Measurements from ENCODE around the gene OLFM3.

OLFM3 gene

DNA sequence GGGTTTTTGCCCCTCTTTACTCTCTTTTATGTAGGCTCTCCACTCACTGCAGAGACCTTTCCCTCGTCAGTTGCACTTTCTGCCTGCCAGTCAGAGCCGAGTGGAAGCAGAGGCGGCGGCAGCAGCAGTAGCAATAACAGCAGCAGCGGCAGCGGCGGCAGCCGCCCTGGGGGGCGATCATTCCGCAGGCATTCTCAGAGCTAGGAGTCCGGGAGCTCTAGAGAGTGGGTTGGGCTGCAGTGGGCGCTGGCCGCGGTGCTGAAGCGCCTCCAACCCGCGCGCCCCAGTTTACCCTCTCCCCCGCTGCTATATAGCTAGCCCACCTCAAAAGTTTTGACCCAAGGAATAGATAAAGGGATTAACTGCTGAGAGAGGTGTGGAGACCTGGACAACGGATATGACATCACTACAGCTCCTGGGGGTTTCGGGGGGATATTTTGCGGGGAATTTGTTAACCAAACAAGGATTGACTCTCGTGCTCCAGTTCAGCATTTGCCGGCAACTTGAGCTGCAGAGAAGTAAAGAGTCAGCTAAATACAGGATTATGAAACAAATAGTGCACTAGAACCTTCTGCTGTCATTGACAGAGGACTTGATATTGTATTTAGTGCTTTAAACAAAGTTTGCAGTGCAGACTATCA is at the start of gene OLFM3:
Gene OLFM3 (minus strand): TSS at position 102 of the 641 bp plus-strand sequence.
- no peak for DNase-seq (ENCODE audit: low read depth in 1 of 2, low spot score in 1 of 2)

DNA sequence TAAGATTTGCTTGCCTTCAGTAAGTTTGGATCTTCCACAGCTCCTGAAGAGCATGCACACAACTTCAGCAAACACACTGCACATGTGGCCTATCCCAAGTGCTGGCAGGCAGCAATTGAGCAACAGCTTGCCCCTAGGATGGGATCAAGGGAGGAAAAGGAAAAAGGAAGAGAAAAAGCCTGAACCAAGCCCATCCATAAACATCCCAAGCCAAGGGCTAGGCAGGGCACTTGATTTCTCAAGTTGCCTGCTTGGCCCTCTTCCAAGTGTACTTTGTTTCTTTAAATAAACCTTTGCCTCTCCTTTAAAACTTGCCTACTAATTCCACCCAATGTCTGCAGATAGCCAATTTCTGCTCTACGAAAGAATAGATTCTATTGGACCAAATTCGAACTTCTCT is 49.0 kb upstream of the OLFM3 start:
- no peak for DNase-seq (ENCODE audit: low read depth in 1 of 2, low spot score in 1 of 2)

GRCh38 chr1:102032534-102032933 is 35.8 kb upstream of the OLFM3 start:
- no peak for DNase-seq (ENCODE audit: low read depth in 1 of 2, low spot score in 1 of 2)

- no peak for DNase-seq (ENCODE audit: low read depth in 1 of 2, low spot score in 1 of 2)
Measured at GRCh38 chr1:102019530-102019929, 22.8 kb upstream of the OLFM3 start.

- no peak for DNase-seq (ENCODE audit: low read depth in 1 of 2, low spot score in 1 of 2)
Measured at GRCh38 chr1:102015728-102016127, 19.0 kb upstream of the OLFM3 start.

DNA sequence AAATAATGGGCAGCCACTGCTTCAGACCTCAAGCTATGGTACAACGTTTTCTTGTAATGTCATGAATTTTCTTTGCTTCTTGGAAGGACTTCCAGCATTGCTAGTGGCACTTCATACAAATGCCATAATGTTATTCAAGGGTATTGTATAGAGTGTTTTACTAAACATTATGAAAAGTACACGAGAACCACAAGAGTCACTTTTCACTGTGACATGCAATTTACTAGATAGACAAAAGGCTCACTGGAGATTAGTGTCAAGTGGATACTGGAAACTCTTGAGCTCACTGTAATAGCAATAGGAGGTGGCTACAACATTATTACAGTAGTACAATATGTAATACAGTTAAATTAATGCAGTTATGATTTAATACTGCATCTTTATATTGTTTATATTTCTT is 5.3 kb upstream of the OLFM3 start:
- DNase-seq (ENCODE audit: low read depth in 1 of 2, low spot score in 1 of 2) = no peak

- DNase-seq (ENCODE audit: low read depth in 1 of 2, low spot score in 1 of 2) = no peak
Measured at GRCh38 chr1:101995984-101996745, 561 bp downstream of the OLFM3 start.

DNA sequence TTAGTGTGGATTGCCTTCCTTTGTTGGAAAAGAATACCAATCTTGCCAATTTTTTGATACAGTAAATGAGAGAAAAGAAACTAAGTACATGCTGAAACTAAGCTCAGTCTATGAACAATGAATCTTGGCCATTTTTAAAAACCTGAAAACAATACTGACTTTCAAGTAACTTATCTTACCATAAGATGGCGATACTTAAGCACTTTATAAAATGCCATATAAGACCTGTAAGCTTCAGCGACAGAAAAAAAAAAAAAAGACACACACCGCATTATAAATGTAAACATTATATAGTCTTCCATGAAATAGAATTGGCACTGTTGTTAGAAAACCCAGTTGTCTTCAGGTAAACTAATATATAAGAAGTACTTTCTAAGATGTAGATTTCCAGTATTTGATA is 3.0 kb downstream of the OLFM3 start:
- DNase-seq (ENCODE audit: low read depth in 1 of 2, low spot score in 1 of 2) = no peak

DNA sequence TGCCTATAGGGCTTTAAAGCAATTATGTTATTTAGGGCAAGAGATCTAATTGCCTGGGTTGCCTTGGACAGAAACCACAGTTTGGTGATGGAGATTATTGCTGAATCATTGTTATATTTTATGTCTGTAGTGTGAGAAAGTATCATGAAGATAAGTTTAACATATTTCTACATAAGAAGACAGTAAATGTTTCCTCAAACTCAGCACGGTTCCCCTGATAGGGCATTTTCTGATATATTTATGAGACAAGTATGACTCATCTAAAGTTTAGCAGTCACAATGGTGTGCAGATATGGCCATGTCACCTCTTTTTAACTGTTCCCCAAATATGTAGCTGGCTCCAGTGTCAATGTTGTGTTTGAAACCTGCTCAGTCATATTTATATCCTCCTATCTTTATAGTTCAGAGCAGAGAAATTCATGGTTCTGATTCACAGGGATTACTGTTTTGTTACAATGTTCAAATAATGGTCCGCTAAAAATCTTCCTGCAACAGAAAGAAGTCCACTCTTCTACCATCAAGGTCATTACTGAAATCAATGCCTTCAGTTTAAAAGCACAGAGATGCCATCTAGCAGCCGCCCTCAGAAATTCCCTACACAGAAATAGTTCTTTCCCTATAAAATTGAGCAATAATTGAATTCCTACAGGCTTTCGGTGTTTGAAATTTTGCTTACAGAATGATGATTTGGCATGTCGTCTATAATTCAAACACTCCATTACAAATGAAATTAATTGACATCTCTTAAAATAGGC is 3.7 kb downstream of the OLFM3 start:
- DNase-seq (ENCODE audit: low read depth in 1 of 2, low spot score in 1 of 2) = no peak

DNA sequence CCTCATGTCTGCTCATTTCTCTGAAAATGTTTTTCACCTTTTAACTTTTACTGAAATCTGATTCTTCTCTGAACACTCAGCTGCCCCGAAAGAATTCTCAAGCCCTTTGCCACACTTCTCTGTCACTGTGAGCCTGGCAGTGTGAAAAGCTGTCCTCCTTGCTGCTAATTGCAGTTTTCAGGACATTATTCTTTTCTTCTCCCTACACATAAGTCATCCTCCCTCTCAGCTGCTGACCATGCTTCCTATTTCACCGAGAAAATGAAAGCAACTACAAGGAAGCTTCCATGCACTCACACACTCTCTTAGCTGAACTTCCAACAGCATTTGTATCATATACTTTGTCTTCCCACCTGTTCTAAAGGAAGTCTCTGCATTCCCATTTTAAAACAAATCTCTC is 15.8 kb downstream of the OLFM3 start:
- no peak for DNase-seq (ENCODE audit: low read depth in 1 of 2, low spot score in 1 of 2)

DNA sequence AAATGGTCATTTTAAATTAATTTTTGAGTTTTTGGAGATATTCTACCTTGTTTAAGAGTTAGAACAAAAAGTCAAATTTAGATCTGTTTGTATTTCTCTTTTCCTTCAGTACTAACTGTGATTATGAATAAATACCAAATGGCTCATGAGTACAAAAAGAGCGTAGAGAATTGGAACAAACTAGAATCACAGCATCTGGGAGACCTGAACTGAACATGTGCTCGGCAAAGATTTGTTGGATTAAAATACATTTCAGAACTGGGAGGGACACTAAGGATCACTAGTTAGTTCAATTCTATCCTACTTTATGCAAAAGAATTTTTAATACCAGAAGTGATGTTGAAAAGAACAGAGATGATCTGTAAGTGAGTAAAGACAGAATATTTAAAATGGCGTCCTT is 19.5 kb downstream of the OLFM3 start:
- DNase-seq (ENCODE audit: low read depth in 1 of 2, low spot score in 1 of 2) = no peak

- DNase-seq (ENCODE audit: low read depth in 1 of 2, low spot score in 1 of 2) = no peak
Measured at GRCh38 chr1:101976161-101976560, 20.6 kb downstream of the OLFM3 start.

DNA sequence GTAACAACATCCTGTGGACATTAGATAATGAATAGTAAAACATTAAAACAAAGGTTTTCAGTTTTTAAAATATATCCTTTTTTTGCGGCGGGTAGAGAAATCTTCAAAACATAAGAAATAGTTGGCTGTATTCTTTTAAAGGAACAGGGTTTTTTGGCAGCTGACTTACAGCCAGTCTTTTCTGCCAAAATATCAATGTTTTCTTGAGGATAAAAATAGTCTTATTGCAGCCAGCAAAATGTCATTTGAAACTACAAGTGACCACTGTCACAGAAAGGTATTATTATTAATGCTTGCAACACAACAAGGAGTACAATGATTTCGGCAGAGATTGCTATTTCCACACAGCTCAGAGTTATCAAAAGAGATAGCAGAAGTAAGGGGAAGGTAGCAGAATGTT is 21.4 kb downstream of the OLFM3 start:
- DNase-seq (ENCODE audit: low read depth in 1 of 2, low spot score in 1 of 2) = no peak

DNA sequence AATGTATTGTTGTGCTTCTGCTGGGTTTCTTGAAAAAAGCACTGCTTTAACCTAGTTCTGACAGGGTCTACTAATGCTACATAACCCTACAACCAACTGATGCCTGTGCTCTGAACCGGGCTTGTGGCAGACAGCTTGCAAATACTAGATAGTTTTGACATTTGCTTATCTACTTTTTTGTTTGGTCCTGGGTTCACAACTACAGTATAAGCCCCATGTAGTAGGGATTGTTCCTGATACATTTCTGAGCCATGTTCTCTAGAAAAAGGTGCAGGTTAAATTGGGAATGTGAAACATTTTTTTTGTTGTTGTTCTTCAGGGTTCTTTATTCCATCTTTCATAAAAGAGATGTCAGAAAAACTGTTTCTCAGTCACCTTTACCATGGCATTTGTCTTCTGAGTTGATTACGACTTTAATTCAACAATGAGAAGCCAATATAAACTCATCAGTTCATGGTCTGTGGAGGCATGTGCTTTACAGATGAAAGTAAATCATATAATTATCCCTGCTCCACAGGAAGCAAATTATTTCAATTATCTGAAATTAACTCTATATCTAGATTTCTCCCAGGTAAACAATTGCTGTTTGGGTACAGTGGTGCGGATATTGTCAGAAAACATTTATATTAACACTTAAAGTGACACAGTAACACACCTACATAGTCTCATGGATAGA is 22.0 kb downstream of the OLFM3 start:
- no peak for DNase-seq (ENCODE audit: low read depth in 1 of 2, low spot score in 1 of 2)

DNA sequence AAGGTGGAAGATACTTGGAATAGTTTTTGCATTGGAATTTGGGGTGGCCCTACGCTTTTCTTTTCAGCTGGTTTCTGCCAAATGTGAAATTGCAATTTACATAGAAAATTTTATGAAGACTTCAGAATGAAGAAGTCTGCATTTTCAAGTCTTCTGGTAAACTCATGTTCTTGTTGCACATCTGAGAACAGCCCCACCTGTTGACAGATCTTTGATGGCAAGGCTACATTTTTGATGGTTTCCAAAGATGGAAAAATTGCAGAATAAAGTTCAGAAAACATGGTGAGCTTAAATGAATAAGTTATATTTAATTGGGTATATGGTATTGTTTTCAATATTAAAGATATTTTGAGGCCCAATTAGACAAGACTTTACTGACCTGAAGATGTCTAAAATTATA is 25.4 kb downstream of the OLFM3 start:
- no peak for DNase-seq (ENCODE audit: low read depth in 1 of 2, low spot score in 1 of 2)

GRCh38 chr1:101967871-101968270 is 28.9 kb downstream of the OLFM3 start:
- DNase-seq (ENCODE audit: low read depth in 1 of 2, low spot score in 1 of 2) = no peak

DNA sequence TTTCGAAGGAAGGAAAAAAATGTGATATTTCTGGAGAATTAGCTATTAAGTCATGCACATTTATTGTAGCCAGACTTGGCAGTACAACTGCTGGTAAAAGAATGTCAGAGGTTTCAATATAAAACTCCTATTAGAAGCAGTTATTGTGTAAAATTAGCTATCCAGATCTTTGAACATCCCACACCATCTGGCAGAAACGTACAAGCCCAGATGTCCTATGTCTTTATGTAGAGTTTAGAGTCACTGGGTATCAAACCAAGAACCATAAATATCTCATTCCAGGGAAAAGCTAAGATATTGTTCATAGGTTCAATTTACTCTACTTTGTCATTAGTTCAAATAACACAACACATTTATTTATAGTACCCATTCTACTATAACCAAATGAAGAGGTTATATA is 31.4 kb downstream of the OLFM3 start:
- DNase-seq (ENCODE audit: low read depth in 1 of 2, low spot score in 1 of 2) = no peak

- no peak for DNase-seq (ENCODE audit: low read depth in 1 of 2, low spot score in 1 of 2)
Measured at GRCh38 chr1:101964708-101965107, 32.0 kb downstream of the OLFM3 start.

- DNase-seq (ENCODE audit: low read depth in 1 of 2, low spot score in 1 of 2) = no peak
Measured at GRCh38 chr1:101960142-101960541, 36.6 kb downstream of the OLFM3 start.

DNA sequence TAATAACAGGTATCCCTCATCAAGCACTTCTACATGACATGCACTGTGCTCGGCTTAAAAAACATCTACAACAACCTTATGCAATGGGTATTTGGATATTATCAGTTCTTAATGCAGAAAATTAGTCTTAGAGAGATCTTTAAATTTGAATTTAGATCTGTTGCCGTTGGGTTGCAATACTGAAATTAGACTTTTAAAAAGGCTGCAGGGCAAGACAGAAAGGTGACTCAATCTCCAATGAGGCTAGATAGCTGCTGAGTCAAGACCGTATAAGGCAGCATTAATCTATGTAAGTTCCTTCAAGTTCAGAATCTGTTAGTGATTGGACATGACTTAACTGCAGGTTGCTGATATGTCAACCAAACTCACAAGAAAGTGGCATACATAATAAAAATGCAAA is 37.3 kb downstream of the OLFM3 start:
- no peak for DNase-seq (ENCODE audit: low read depth in 1 of 2, low spot score in 1 of 2)

GRCh38 chr1:101957771-101958170 is 39.0 kb downstream of the OLFM3 start:
- DNase-seq (ENCODE audit: low read depth in 1 of 2, low spot score in 1 of 2) = no peak

- no peak for DNase-seq (ENCODE audit: low read depth in 1 of 2, low spot score in 1 of 2)
Measured at GRCh38 chr1:101953623-101954022, 43.1 kb downstream of the OLFM3 start.
